K562 (cell line): ENCODE measurements around the gene NR2E1. TPM values are rescaled to one million over a fixed set of nuclear protein-coding genes. Genes with fewer than 3 reads are reported as not detected.

Experiments used
- ATAC-seq: fragments of 200-7000 bp; cut with Tn5 transposase; 3 replicates; pipeline ENCODE4 v1.9.1; 2020; ENCODE audit warnings: moderate library complexity
- BruUV-seq: library from RNA; stranded (reverse); fragments of 400-500 nt; replicated peaks from 2 replicates; lab custom pipeline; 2021; lab: Mats Ljungman, UMichigan
- CTCF ChIA-PET: fragments of 300-600 bp; formaldehyde crosslinking; extraction: SDS; loops from one replicate; lab custom pipeline; 2021; ENCODE audit warnings: low intra/inter-chr PET ratio; lab: Yijun Ruan, JAX
- POLR2A ChIA-PET: fragments of 300-600, 350-650 bp; sonication (Branson Sonifier 250); formaldehyde crosslinking; extraction: SDS; loops from one replicate; lab custom pipeline; 2021; ENCODE audit warnings: antibody characterized with exemption, inconsistent platforms; lab: Yijun Ruan, JAX
- DNase-seq, 4 experiments: peaks; one replicate each; pipeline versions ENCODE4 v3.0.0 to v3.0.0-alpha.2; 2011 to 2018; ENCODE audit warnings: low spot score in 3 of 4, mixed read lengths in 3 of 4; ENCODE audit errors: extremely low read depth in 1 of 4
- FAIRE-seq: peaks from 2 replicates; lab custom pipeline; 2011; peaks lifted over from hg19 to GRCh38; lab: Jason Lieb, UNC
- H2AFZ ChIP-seq: 2 replicates; pipeline ENCODE4 v1.6.0; 2011; ENCODE audit warnings: low read depth, low read length, control low read depth, inconsistent platforms
- H3K27ac ChIP-seq: fragments of 200-600 bp; 3 replicates; pipeline ENCODE4 v1.8.0; 2011; ENCODE audit warnings: low read depth, mild to moderate bottlenecking, control low read depth, inconsistent platforms, low read length, moderate library complexity, mixed read lengths; ENCODE audit errors: extremely low read depth
- H3K27me3 ChIP-seq, 2 experiments: fragments of 300-600 bp in 1 of 2; 2 replicates in 1 of 2; 3 replicates in 1 of 2; pipeline versions ENCODE4 v1.6.0 to v1.8.0; 2011; ENCODE audit warnings: inconsistent platforms in 2 of 2, low read length in 2 of 2, mild to moderate bottlenecking in 1 of 2, mixed read lengths in 1 of 2, moderate library complexity in 1 of 2; ENCODE audit not compliant: control insufficient read depth in 2 of 2, insufficient read depth in 2 of 2
- H3K36me3 ChIP-seq: fragments of 300-600 bp; 3 replicates; pipeline ENCODE4 v1.8.0; 2011; ENCODE audit warnings: mild to moderate bottlenecking, low read length, inconsistent platforms; ENCODE audit not compliant: control insufficient read depth, insufficient read depth
- H3K4me1 ChIP-seq, 2 experiments: fragments of 200-600 bp in 1 of 2; replicated peaks in 1 of 2; 2 replicates in 1 of 2; 3 replicates in 1 of 2; pipeline versions ENCODE4 v1.5.1 to v1.8.0; 2011; ENCODE audit warnings: inconsistent platforms in 2 of 2, low read length in 2 of 2, mild to moderate bottlenecking in 1 of 2, mixed read lengths in 1 of 2, moderate library complexity in 1 of 2; ENCODE audit not compliant: control insufficient read depth in 2 of 2, insufficient read depth in 2 of 2
- H3K4me2 ChIP-seq: 2 replicates; pipeline ENCODE4 v1.6.1; 2011; ENCODE audit warnings: low read length, control low read depth, inconsistent platforms, mixed read lengths; ENCODE audit not compliant: insufficient read depth
- H3K4me3 ChIP-seq: fragments of 200-600 bp; sonication (generic), shearing (Covaris generic); 2 replicates; pipeline ENCODE4 v1.5.1; 2016; ENCODE audit warnings: control low read depth, inconsistent platforms
- H3K79me2 ChIP-seq: fragments of 200-600 bp; 3 replicates; pipeline ENCODE4 v1.8.0; 2011; ENCODE audit warnings: low read length, inconsistent platforms; ENCODE audit not compliant: control insufficient read depth, insufficient read depth
- H3K9ac ChIP-seq, 2 experiments: 2 replicates each; pipeline versions ENCODE4 v1.6.0 to v1.6.1; 2011; ENCODE audit warnings: low read depth in 2 of 2, low read length in 2 of 2, control low read depth in 1 of 2, inconsistent platforms in 1 of 2, mild to moderate bottlenecking in 1 of 2, mixed read lengths in 1 of 2; ENCODE audit not compliant: insufficient read depth in 1 of 2
- H3K9me1 ChIP-seq: one replicate; pipeline ENCODE4 v1.6.0; 2011; ENCODE audit warnings: inconsistent platforms, mild to moderate bottlenecking, low read length, moderate library complexity; ENCODE audit not compliant: control insufficient read depth, insufficient read depth
- H3K9me3 ChIP-seq: replicated peaks from 2 replicates; pipeline ENCODE4 v1.5.1; 2011; ENCODE audit warnings: low read depth, low read length, inconsistent platforms; ENCODE audit not compliant: control insufficient read depth, insufficient read depth
- H4K20me1 ChIP-seq: replicated peaks from 2 replicates; pipeline ENCODE4 v1.6.1; 2011; ENCODE audit warnings: low read length, inconsistent platforms, mixed read lengths; ENCODE audit not compliant: control insufficient read depth, insufficient read depth
- ASH1L ChIP-seq: fragments of 450-650 bp; IDR thresholded peaks from 2 replicates; pipeline ENCODE4 v1.6.1; 2018; ENCODE audit warnings: borderline replicate concordance, mild to moderate bottlenecking, low read depth; ENCODE audit not compliant: partially characterized antibody
- CBX8 ChIP-seq: fragments of 200-600 bp; sonication (generic); IDR thresholded peaks from 2 replicates; pipeline ENCODE4 v1.6.1; 2012; ENCODE audit warnings: borderline replicate concordance, mixed run types, low read depth, mild to moderate bottlenecking, moderate library complexity, mixed read lengths, low read length, control low read depth, inconsistent platforms; ENCODE audit not compliant: poor library complexity, severe bottlenecking; ENCODE audit errors: extremely low read depth
- HDAC1 ChIP-seq, 2 experiments: fragments of 450-650 bp; IDR thresholded peaks; 2 replicates each; pipeline ENCODE4 v1.6.1; 2016 to 2017; ENCODE audit warnings: inconsistent platforms in 1 of 2, mild to moderate bottlenecking in 1 of 2, moderate library complexity in 1 of 2
- JUN ChIP-seq, 2 experiments: sonication (generic) in 1 of 2; formaldehyde crosslinking in 1 of 2; IDR thresholded peaks; 2 replicates each; pipeline versions ENCODE4 v1.6.1 to v1.8.0; 2012 to 2022; ENCODE audit warnings: borderline replicate concordance in 2 of 2, mild to moderate bottlenecking in 2 of 2, improper control_type of control experiment in 1 of 2, low read depth in 1 of 2, low read length in 1 of 2, missing genetic modification reagents in 1 of 2
- LARP7 ChIP-seq: fragments of 450-650 bp; IDR thresholded peaks from 2 replicates; pipeline ENCODE4 v1.6.1; 2016
- MEIS2 ChIP-seq: fragments of 450-650 bp; IDR thresholded peaks from 2 replicates; pipeline ENCODE4 v1.6.1; 2014; ENCODE audit warnings: mild to moderate bottlenecking; ENCODE audit not compliant: partially characterized antibody
- NCOA6 ChIP-seq: fragments of 450-650 bp; IDR thresholded peaks from 2 replicates; pipeline ENCODE4 v1.6.1; 2017; ENCODE audit warnings: mild to moderate bottlenecking
- NFRKB ChIP-seq: fragments of 450-650 bp; IDR thresholded peaks from 2 replicates; pipeline ENCODE4 v1.6.1; 2016; ENCODE audit warnings: low read depth
- SETDB1 ChIP-seq: IDR thresholded peaks from one replicate; pipeline ENCODE4 v1.6.1; 2012; ENCODE audit warnings: low read length, control low read depth, inconsistent platforms
- SMARCC2 ChIP-seq: fragments of 450-650 bp; IDR thresholded peaks from 2 replicates; pipeline ENCODE4 v1.6.1; 2017; ENCODE audit warnings: antibody characterized with exemption, moderate library complexity, mild to moderate bottlenecking, low read depth
- SP2 ChIP-seq: IDR thresholded peaks from 2 replicates; pipeline ENCODE4 v1.6.1; 2011; ENCODE audit warnings: mild to moderate bottlenecking, low read depth, low read length, moderate library complexity; ENCODE audit not compliant: poor library complexity, severe bottlenecking; ENCODE audit errors: extremely low read depth
- TAF1 ChIP-seq: IDR thresholded peaks from 2 replicates; pipeline ENCODE4 v1.6.1; 2011; ENCODE audit warnings: mild to moderate bottlenecking, low read length, moderate library complexity; ENCODE audit not compliant: insufficient read depth, control insufficient read depth, severe bottlenecking; ENCODE audit errors: extremely low read depth
- U2AF1 ChIP-seq: fragments of 200-400 bp; formaldehyde crosslinking; optimal IDR thresholded peaks from 2 replicates; pipeline ENCODE3; 2017; ENCODE audit warnings: mild to moderate bottlenecking, low read depth, low read length, moderate library complexity
- ZNF165 ChIP-seq: fragments of 250-450 bp; sonication (Bioruptor Pico); IDR thresholded peaks from 2 replicates; pipeline ENCODE4 v1.4.0; 2020; ENCODE audit warnings: borderline replicate concordance
- WGBS: fragments of 100-300 bp; shearing (Covaris generic); methylation state at CpG from one replicate; pipeline ENCODE4 v1.1.6; 2016; ENCODE audit warnings: low coverage, mixed read lengths; ENCODE audit not compliant: insufficient coverage; ENCODE audit errors: missing lambda C conversion rate; 5-methylcytosine and 5-hydroxymethylcytosine counted together
- in situ Hi-C: fragments of 300-500 bp; cut with MboI; formaldehyde crosslinking; loops from 4 replicates; pipeline ENCODE4 v1.15.0; 2018; ENCODE audit warnings: inconsistent platforms, mixed read lengths
- intact Hi-C: fragments of 100-400 bp; cut with micrococcal nuclease; formaldehyde crosslinking; loops from 2 replicates; pipeline ENCODE4 v1.14.2; 2022
- polyA plus RNA-seq, 8 experiments: library from polyadenylated mRNA; depleted of rRNA in 4 of 8; stranded (reverse) in 5 of 8; unstranded in 3 of 8; fragments of >200 nt; fragmentation: Nextera tagmentation in 2 of 8; fragmentation: Illumina TruSeq in 1 of 8; extraction: Ambion mirVana in 2 of 8; extraction: Trizol in 1 of 8; gene quantifications; 2 replicates each; pipeline versions ENCODE4 v1.2.1 to v1.2.3, GENCODE V29; 2011 to 2014; ENCODE audit warnings: inconsistent platforms in 1 of 8, missing spikeins in 1 of 8
- total RNA-seq, 7 experiments: library from RNA; depleted of rRNA in 6 of 7; stranded (reverse); fragments of >200 nt in 6 of 7; fragmentation: Illumina TruSeq in 2 of 7; extraction: Trizol in 2 of 7; gene quantifications; 2 replicates each; pipeline versions ENCODE4 v1.2.1 to v1.2.3, GENCODE V29; 2011 to 2021; ENCODE audit warnings: low replicate concordance in 1 of 7
- TF ChIP-seq, protein P1 (sequence below): fragments of 450-650 bp; formaldehyde crosslinking; IDR thresholded peaks from 2 replicates; pipeline ENCODE4 v1.4.0; 2020; ENCODE audit warnings: mild to moderate bottlenecking, moderate library complexity
- TF ChIP-seq, protein P2 (sequence below): sonication (generic); formaldehyde crosslinking; IDR thresholded peaks from 2 replicates; pipeline ENCODE4 v1.8.0; 2022; ENCODE audit warnings: mild to moderate bottlenecking, missing genetic modification reagents
- TF ChIP-seq, protein P3 (sequence below): fragments of 450-650 bp; formaldehyde crosslinking; IDR thresholded peaks from 2 replicates; pipeline ENCODE4 v1.4.0; 2020; ENCODE audit warnings: mild to moderate bottlenecking, moderate library complexity

Gene NR2E1
- total and polyA plus RNA-seq, 9 of the 15 experiments (the other 6 are each of a cell fraction or from before 2014, with no cell fraction given) = not detected

DNA sequence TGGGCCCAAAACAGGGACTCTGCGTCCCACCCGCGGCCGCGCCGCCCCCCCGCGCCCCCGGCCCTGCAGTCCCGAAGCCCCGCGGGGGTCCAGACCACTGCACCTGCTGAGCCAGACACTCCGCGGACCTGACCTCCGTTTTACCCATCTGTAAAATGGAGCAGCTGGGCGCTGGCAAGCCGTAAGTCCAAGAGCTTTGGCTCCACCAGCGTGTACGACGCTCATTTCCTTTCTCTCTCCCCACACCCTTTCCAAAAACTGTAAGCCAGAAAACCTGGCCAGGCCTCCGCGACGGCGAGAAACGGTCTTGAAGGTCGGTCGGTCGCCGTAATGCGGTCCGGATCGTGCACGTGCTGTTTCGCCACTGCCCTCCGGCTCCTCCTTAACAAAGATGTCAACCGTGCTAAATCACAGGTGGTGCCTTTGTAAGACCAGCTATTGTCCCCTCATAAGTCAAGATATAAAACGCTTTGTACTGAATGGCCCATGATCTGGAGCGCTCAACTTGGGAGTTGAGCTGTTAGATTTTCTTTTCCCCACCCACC is 7.8 kb upstream of the NR2E1 start (continued):
- no peak for TF ChIP-seq MEIS2
- peak; percentile 42 for TF ChIP-seq CBX8

DNA sequence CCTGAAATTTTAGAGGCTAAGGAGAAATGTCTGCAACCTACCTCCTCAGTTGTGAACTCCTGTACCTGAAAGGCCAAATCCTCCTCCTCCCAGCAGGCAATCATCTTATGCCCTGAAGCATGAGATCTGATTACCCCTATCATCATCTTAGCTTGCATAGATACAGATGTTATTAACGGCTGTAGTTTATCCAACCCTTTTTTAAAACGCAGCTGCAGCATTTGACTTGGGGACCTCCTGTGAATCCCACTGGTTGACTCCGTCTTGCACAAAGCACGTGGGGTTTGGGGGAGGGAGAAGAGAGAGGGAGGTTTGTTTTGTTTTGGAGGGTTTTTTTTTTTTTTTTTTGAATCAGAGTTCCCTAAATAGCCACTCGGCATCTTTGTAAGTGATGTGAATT is 5.8 kb upstream of the NR2E1 start:
- FAIRE-seq = no peak
- in situ Hi-C loops = no loop called here
- POLR2A ChIA-PET = no interaction called here

More for the DNA sequence above, 5.8 kb upstream of the NR2E1 start:
- CTCF ChIA-PET = no interaction called here
- H3K4me1 ChIP-seq = peaks cover 0 to 19% of the 10 kb centered on the region in 2 experiments; a peak in 2 of 5 replicates
- H3K79me2 ChIP-seq = no peaks in the 10 kb centered on the region
- no TSS peak for BruUV-seq
- TF ChIP-seq, protein P1, sequence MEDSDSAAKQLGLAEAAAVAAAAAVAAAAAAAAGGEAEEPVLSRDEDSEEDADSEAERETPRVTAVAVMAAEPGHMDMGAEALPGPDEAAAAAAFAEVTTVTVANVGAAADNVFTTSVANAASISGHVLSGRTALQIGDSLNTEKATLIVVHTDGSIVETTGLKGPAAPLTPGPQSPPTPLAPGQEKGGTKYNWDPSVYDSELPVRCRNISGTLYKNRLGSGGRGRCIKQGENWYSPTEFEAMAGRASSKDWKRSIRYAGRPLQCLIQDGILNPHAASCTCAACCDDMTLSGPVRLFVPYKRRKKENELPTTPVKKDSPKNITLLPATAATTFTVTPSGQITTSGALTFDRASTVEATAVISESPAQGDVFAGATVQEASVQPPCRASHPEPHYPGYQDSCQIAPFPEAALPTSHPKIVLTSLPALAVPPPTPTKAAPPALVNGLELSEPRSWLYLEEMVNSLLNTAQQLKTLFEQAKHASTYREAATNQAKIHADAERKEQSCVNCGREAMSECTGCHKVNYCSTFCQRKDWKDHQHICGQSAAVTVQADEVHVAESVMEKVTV = no peak
- TF ChIP-seq NCOA6 = no peak
- TF ChIP-seq HDAC1 (IDR thresholded peaks at IDR 0.05) = no peak
- TF ChIP-seq, protein P2, sequence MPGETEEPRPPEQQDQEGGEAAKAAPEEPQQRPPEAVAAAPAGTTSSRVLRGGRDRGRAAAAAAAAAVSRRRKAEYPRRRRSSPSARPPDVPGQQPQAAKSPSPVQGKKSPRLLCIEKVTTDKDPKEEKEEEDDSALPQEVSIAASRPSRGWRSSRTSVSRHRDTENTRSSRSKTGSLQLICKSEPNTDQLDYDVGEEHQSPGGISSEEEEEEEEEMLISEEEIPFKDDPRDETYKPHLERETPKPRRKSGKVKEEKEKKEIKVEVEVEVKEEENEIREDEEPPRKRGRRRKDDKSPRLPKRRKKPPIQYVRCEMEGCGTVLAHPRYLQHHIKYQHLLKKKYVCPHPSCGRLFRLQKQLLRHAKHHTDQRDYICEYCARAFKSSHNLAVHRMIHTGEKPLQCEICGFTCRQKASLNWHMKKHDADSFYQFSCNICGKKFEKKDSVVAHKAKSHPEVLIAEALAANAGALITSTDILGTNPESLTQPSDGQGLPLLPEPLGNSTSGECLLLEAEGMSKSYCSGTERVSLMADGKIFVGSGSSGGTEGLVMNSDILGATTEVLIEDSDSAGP = no peak
- no peak for TF ChIP-seq U2AF1
- no peak for TF ChIP-seq TAF1
- no peak for TF ChIP-seq LARP7
- TF ChIP-seq SMARCC2 = no peak
- TF ChIP-seq, protein P3, sequence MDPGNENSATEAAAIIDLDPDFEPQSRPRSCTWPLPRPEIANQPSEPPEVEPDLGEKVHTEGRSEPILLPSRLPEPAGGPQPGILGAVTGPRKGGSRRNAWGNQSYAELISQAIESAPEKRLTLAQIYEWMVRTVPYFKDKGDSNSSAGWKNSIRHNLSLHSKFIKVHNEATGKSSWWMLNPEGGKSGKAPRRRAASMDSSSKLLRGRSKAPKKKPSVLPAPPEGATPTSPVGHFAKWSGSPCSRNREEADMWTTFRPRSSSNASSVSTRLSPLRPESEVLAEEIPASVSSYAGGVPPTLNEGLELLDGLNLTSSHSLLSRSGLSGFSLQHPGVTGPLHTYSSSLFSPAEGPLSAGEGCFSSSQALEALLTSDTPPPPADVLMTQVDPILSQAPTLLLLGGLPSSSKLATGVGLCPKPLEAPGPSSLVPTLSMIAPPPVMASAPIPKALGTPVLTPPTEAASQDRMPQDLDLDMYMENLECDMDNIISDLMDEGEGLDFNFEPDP = no peak
- TF ChIP-seq SETDB1 = no peak
- no peak for TF ChIP-seq ASH1L
- TF ChIP-seq JUN (IDR thresholded peaks at IDR 0.05; ENCODE audit: borderline replicate concordance, low read depth, low read length) = no peak
- TF ChIP-seq JUN (CRISPR knock-in tag; IDR thresholded peaks at IDR 0.05; ENCODE audit: borderline replicate concordance) = no peak
- no peak for TF ChIP-seq NFRKB
- TF ChIP-seq ZNF165 (CRISPR knock-in tag) = no peak
- TF ChIP-seq SP2 = no peak
- no peak overlapping the region for H3K4me2 ChIP-seq
- H3K27ac ChIP-seq = no peak overlapping the region
- no peaks in the 10 kb centered on the region for H3K9me1 ChIP-seq
- H3K27me3 ChIP-seq = peaks cover 46 to 65% of the 10 kb centered on the region in 2 experiments
- WGBS = 2% methylated on average over 5 of the region's 5 CpGs
- no peak overlapping the region for H2AFZ ChIP-seq
- no peaks in the 10 kb centered on the region for H3K36me3 ChIP-seq
- no peak overlapping the region for H3K4me3 ChIP-seq
- DNase-seq (no peak), ATAC-seq (no peak)
- no peaks in the 10 kb centered on the region for H3K9me3 ChIP-seq
- intact Hi-C loops = no loop called here
- no peaks in the 10 kb centered on the region for H4K20me1 ChIP-seq
- no peak overlapping the region for H3K9ac ChIP-seq
